Right ventricle myocardium superior (tissue), 1 donor: ENCODE measurements around the gene NXNL2. TPM values are rescaled to one million over a fixed set of nuclear protein-coding genes. Genes with fewer than 3 reads are reported as not detected.

Experiments used
- total RNA-seq: library from RNA; stranded (reverse); fragmentation: NEBNext Ultra II Directional; extraction: Animal tissue kit (Norgen Biotek cat#: 25700); gene quantifications from one replicate; pipeline ENCODE4 v1.2.1, GENCODE V29; 2021
- donor health status: DM: no; HTN: yes; CAD: no; lungs with severe emphysema.

Gene NXNL2
- total RNA-seq, 1 donor from 2014 or later: not detected

Other genes starting within 250 kb of the NXNL2 start
- gene SPIN1, start 146.7 kb upstream of the NXNL2 start, total RNA-seq: 44.9 TPM